HG02973 (cell line): ENCODE measurements around the gene DEFB129.
A peak's percentile ranks its signal among the peaks of the same experiment; 100 is the strongest.
"Not testable (repeated sequence)": the region's sequence is repeated elsewhere in the genome, so short reads cannot be mapped to it uniquely, and the experiment has no call there.

Experiments
- ATAC-seq: cut with Tn5 transposase; IDR thresholded peaks from one replicate; pipeline ENCODE4 v1.9.1; 2021; ENCODE audit warnings: moderate library complexity; ENCODE audit not compliant: unreplicated experiment

The DEFB129 gene, protein sequence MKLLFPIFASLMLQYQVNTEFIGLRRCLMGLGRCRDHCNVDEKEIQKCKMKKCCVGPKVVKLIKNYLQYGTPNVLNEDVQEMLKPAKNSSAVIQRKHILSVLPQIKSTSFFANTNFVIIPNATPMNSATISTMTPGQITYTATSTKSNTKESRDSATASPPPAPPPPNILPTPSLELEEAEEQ

GRCh38 chr20:226958-227357 lies at the start of gene DEFB129:
Gene DEFB129, plus strand, starts transcription at chr20:227258. Its CDS starts 31 bp downstream, at chr20:227289.
- no peak for ATAC-seq

DNA sequence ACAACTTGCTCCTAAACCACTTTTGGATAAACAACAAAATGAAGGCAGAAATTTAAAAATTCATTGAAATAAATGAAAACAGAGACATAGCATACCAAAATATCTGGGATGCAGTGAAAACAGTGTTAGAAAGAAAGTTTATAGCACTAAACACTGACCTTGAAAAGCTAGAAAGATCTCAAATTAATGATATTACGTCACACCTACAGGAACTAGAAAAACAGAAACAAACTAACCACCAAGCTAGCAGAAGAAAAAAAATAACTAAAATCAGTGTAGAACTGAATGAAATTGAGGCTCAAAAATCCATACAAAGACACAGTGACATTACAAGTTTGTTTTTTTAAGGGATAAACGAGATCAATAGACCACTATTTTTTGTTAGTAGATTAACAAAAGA lies 42.8 kb upstream of the DEFB129 start:
- no peak for ATAC-seq

DNA sequence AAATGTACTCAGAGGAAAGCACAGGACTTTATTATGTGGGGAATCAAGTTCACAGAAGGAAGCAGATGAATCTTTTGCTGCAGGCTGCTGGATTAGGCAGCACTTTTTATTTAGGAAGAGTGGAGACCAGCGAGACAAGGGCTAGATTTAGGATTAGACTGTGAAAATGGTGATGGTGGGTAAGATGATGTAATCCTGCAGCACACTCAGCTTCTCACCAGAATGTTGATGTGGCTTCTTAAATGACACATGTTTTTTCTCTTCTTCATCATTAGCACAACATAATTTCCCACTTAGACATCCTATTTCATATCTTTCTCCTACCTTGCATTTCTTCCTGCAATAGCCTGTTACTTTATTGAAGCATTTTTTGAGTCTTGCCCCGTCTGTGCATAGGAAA lies 39.3 kb upstream of the DEFB129 start:
- no peak for ATAC-seq

DNA sequence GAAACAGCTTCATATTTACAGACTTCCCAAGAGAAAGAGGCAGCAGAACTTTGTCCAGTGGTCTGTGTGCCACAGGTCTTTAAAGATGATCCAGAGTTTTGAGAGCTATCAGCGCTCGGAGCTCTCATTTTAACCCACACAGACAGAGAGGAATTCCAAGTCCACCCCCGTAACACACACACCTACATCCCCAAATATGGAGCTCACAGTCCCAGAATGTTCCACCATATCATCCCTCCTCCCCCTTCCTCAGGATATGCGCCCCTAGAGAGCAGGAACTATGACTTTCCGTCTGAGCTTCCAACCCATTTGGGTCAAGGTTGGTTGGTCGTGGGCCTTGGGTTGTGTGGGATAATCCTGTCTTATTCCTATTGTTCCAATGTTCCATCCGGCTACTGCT lies 37.4 kb upstream of the DEFB129 start, which contains the start of gene DEFB128:
Gene DEFB128, minus strand, starts transcription at position 101 of the 400 bp plus-strand sequence. Its CDS starts 88 bp downstream, at position 13.
- no peak for ATAC-seq

GRCh38 chr20:198225-198624 lies 28.8 kb upstream of the DEFB129 start:
- ATAC-seq: no peak

DNA sequence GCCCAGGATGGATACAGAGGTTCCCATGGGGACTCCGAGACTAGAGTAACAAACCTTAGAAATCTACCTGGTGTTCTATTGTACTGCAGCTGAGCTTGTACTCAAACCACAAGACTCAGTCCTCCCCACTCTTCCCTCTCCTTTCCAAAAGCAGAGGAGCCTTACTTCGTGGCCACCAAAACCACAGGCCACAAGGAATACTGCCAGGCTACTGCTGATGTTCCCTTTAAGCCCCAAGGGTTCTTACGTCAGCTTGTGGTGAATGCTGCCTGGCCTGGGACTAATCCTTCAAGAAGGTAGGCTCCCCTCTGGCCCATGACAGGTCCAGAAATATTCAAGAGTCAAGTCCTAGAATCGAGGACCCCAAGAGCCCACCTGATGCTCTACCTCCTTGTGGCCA lies 27.1 kb upstream of the DEFB129 start:
- no peak for ATAC-seq

DNA sequence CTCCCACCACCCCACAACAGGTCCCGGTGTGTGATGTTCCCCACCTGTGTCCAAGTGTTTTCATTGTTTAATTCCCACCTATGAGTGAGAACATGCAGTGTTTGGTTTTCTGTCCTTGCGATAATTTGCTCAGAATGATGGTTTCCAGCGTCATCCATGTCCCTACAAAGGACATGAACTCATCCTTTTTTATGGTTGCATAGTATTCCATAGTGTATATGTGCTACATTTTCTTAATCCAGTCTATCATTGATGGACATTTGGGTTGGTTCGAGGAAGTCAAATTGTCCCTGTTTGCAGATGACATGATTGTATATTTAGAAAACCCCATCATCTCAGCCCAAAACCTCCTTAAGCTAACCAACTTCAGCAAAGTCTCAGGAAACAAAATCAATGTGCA lies 23.4 kb upstream of the DEFB129 start:
- ATAC-seq: not testable (repeated sequence)

GRCh38 chr20:208942-209566 lies 18.0 kb upstream of the DEFB129 start:
- peak; percentile 58 for ATAC-seq

GRCh38 chr20:210809-211502 lies 16.1 kb upstream of the DEFB129 start:
- ATAC-seq: no peak

GRCh38 chr20:214383-214782 lies 12.7 kb upstream of the DEFB129 start:
- no peak for ATAC-seq

GRCh38 chr20:215796-216195 lies 11.3 kb upstream of the DEFB129 start:
- ATAC-seq: no peak

DNA sequence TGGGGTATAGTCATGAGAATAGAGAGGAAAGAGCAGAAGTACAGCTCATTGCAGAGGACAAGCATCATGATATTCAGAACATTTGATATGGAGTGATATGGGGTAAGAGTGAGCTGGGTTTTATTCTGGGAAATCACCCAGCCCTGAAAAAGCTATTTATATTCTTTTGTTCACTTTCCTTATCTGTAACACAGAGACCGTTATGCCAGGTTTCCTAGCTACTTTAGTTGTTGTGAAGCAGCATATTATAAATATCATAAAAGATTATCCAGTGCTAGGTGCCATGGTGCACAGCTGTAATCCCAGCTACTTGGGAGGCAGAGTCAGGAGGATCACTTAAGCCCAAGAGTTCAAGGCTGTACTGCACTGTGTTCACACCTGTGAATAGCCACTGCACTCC lies 9.8 kb upstream of the DEFB129 start:
- no peak for ATAC-seq

DNA sequence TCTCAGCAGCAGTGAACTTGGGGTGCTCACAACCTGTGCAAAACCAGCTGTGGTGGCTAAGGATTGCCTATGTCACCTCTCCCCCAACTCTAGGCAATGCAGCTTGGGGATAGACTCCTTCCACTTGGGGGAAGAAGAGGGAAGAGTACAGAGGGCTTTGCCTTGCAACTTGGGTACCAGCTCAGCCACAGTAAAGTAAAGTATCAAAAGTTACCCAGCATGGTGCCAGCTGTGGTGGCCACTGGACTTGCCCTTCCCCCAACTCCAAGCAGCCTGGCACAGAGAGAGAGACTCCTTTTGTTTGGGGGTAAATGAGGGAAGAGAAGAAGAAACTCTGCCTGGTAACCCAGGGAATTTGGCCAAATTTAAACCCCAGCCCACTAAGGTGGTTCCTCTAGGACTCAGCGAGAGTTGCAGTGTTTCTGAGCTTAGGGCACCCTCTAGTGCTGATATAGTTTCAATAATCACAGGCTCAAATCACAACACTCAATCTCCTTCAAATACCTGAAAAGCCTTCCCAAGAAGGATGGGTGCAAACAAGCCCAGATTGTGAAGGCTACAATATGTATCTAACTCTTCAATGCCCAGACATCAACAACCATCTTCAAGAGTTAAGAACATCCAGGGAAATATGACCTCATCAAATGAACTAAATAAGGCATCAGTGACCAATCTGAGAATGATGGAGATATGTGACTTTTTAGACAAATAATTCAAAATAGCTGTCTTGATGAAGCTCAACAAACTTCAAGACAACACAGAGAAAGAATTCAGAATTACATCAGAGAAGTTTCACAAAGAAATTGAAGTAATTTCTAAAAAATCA lies 7.6 kb upstream of the DEFB129 start:
- no peak for ATAC-seq

- no peak for ATAC-seq
Observed at GRCh38 chr20:221258-221830, 5.7 kb upstream of the DEFB129 start.

GRCh38 chr20:225879-226278 lies 1.2 kb upstream of the DEFB129 start:
- not testable (repeated sequence) for ATAC-seq

GRCh38 chr20:227439-228105 lies 514 bp downstream of the DEFB129 start:
- no peak for ATAC-seq

DNA sequence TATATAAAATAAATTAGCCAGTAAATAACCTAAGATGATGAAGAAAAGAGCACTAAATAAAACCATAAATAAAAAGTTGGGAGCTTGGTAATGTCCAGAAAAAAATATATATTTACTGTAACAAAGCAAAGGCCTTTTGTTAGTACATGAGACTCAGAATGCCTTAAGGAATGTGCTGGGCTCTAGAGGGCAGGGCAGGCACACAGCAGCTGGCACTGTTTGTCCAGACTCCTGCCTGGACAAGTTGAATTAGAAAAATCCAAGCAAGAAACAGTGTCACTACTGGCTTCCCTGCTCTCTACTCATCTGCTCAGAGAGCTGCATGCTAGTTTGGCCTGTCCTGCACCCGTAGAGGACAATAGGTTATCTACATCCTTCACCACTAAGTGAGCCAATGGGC lies 8.8 kb downstream of the DEFB129 start:
- ATAC-seq: no peak

- peak; percentile 42 for ATAC-seq
Observed at GRCh38 chr20:237489-237888, 10.4 kb downstream of the DEFB129 start.

- ATAC-seq: peak; percentile 66
Observed at GRCh38 chr20:237929-238328, 10.9 kb downstream of the DEFB129 start.

DNA sequence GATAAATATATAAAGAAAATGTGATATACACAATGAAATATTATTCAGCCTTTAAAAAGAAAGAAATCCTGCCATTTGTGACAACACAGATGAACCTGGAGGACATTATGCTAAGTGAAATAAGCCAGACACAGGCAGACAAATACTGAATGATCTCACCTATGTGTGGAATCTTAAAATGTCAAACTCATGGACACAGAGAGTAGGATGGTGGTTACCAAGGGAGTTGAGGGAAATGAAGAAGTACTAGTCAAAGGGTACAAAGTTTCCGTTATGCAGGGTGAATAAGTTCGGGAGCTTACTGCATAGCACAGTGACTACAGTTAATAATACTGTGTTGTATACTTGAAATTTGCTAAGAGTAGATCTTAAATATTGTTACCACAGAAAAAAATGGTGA lies 15.8 kb downstream of the DEFB129 start:
- no peak for ATAC-seq
